GM06990 (cell line): ENCODE data around the gene QSOX1.

Experiments used
- DNase-seq: peaks from one replicate; pipeline ENCODE4 v3.0.0-alpha.2; 2011; ENCODE audit not compliant: insufficient read length; ENCODE audit errors: extremely low read depth
- H3K27me3 ChIP-seq: replicated peaks from 2 replicates; pipeline ENCODE4 v1.6.0; 2011; ENCODE audit warnings: low read length; ENCODE audit not compliant: control insufficient read depth, insufficient read depth
- H3K36me3 ChIP-seq: 2 replicates; pipeline ENCODE4 v1.5.1; 2011; ENCODE audit warnings: low read length; ENCODE audit not compliant: control insufficient read depth, insufficient read depth
- H3K4me3 ChIP-seq: replicated peaks from 2 replicates; pipeline ENCODE4 v1.5.1; 2011; ENCODE audit warnings: low read depth, mild to moderate bottlenecking, control low read depth, low read length
- TF ChIP-seq, protein P1 (sequence below): IDR thresholded peaks from 2 replicates; pipeline ENCODE4 v1.5.1; 2011; ENCODE audit warnings: low read length, control low read depth, mild to moderate bottlenecking, inconsistent platforms; ENCODE audit not compliant: insufficient read depth, poor library complexity, severe bottlenecking

The QSOX1 gene

DNA sequence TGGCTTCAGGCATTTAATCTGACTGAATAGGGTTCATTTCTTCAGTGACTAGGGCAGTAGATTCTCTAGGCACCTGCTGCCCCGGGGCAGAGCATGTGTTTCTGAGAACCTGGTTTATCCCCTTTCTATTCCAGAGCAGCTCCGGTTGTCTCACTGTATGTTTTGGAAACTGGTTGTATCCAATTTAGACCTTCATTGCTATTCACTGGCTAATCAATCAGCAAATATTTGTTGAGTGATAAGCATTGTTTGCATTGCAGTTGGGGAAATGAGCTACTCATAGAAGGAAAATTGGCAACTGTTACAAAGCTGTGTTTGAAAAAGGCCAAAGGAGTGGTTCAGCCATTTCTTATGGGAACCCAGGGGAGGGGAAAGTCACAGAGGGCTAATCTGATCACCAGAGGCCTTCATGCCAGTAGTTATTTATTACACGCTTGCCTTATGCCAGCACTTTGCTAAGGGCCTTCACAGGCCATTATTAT, 2.9 kb downstream of the QSOX1 start:
- H3K4me3 ChIP-seq = no peak overlapping the region
- no peak for DNase-seq
- no peaks in the 10 kb centered on the region for H3K36me3 ChIP-seq
- H3K27me3 ChIP-seq = no peaks in the 10 kb centered on the region
- TF ChIP-seq, protein P1, sequence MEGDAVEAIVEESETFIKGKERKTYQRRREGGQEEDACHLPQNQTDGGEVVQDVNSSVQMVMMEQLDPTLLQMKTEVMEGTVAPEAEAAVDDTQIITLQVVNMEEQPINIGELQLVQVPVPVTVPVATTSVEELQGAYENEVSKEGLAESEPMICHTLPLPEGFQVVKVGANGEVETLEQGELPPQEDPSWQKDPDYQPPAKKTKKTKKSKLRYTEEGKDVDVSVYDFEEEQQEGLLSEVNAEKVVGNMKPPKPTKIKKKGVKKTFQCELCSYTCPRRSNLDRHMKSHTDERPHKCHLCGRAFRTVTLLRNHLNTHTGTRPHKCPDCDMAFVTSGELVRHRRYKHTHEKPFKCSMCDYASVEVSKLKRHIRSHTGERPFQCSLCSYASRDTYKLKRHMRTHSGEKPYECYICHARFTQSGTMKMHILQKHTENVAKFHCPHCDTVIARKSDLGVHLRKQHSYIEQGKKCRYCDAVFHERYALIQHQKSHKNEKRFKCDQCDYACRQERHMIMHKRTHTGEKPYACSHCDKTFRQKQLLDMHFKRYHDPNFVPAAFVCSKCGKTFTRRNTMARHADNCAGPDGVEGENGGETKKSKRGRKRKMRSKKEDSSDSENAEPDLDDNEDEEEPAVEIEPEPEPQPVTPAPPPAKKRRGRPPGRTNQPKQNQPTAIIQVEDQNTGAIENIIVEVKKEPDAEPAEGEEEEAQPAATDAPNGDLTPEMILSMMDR = no peak

DNA sequence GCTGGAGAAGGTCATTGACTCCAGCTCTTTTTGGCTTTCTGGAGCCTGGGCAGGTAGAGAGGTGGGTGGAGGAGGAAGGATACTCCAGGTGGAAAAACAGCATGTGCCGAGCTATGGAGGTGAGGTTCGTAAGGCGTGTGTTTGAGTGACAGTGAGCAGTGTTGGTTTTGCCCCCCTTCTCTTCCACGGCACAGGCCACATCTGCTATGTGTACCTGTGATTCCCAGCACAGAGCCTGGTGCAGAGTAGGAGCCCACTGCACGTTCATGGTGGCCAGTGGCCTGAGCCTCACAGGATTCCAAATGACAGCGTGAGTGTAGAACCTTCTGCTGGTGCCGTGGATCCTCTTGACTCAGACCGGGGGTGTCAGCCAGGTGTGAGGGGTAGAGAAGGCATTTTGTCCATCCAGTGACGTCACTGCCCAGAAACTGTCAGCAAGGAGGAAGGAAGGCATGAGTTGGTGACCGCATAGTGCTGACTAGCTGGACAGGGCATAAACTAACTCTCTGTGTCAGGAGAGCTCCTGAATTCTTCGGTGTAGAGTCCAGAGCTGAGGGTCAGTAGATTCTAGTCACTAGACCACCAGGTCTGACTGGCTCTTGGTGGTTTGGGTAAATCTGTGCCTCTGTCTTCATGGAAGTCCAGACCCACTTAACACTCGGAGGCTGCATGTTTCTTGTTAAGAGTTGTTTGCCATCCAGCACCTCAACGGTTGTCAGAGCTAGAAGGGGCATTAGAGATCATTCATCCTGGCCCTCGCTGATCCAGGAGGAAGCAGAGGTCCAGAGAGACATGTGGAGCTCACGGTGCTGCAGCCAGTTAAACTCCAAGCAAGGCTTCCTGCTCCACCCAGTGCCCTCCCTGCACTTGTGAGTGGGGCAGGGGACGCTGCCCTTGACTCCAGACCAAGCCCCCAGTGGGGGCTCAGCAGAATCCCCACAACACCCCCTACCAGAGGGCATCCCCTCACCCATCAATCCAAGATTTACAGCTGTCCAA, 3.8 kb downstream of the QSOX1 start:
- Histone ChIP-seq H3K36me3 (no peaks in the 10 kb centered on the region), H3K27me3 (no peaks in the 10 kb centered on the region), H3K4me3 (no peak overlapping the region)
- no peak for DNase-seq
- TF ChIP-seq, protein P1 = no peak

DNA sequence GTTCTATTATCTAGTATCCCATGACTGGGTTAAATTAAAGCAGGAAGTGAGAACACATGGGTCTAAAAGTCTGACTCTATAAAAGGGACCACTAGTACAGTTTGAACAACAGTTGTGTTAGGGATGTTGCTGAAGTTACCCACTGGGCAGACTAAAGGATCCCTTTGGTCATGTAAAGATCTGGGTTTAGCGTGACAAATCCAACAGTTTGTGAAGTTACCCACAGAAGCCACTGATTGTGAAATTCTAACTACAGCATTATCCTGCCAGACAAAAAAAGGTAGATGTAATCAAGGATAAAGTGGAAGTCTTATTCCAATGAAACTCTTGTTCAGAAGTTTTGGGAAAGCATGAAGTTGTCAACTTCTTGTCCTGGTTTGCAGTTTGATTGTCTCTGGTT, 5.7 kb downstream of the QSOX1 start:
- no peaks in the 10 kb centered on the region for H3K27me3 ChIP-seq
- no peaks in the 10 kb centered on the region for H3K36me3 ChIP-seq
- DNase-seq = no peak
- TF ChIP-seq, protein P1 = no peak
- no peak overlapping the region for H3K4me3 ChIP-seq

DNA sequence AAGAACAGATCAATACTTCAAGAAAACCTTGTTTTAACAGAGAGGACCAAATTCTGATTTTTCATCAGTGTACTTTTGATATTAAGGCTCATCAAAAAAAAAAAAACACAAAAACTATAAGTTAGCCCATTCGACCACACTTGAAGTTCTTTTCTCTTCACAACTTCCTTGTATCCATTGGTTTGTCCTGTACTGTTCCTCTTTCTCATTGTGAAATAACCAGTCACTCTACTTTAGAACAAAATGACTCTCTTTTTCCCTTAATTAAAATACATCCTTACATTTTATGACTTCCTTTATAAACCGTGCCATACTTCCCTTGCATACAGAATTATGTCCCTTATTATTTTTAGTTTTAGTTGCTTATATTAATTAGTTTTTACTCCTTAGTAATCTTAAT, 8.4 kb downstream of the QSOX1 start:
- TF ChIP-seq, protein P1 = no peak
- Histone ChIP-seq H3K4me3 (no peak overlapping the region), H3K27me3 (no peaks in the 10 kb centered on the region)

DNA sequence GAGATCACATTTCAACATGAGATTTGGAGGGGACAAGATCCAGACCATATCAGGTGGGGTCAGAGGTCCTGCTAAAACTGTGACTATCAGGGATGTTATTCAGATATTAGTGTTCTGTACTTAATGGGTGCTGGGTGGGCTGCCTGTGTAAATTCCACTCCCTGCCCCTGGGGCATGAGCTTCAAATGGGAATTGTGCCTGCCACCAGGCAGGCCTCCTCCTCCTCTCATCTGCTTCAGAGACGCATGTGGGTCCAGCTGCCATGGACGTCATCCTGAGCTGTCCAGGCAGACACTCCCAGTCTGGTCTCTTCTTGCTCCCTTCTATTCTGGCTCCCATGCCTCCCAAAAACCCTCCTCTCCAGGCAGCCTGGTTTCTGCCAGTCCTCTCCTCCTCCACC, 10.4 kb downstream of the QSOX1 start:
- no peaks in the 10 kb centered on the region; the same call in 1 of the 2 replicates for H3K36me3 ChIP-seq
- no peak for DNase-seq
- TF ChIP-seq, protein P1 = no peak
- no peaks in the 10 kb centered on the region for H3K27me3 ChIP-seq
- no peak overlapping the region for H3K4me3 ChIP-seq

More for the DNA sequence above, 8.4 kb downstream of the QSOX1 start:
- no peaks in the 10 kb centered on the region; the same call in 1 of the 2 replicates for H3K36me3 ChIP-seq
- no peak for DNase-seq
